GM12801 (cell line): Measurements from ENCODE around the gene GABRG3.

ENCODE experiments used
- CTCF ChIP-seq: IDR thresholded peaks from one replicate; pipeline ENCODE4 v1.5.1; 2011; ENCODE audit warnings: control low read depth; ENCODE audit not compliant: insufficient read length; ENCODE audit errors: extremely low read depth

The GABRG3 gene

GRCh38 chr15:27464941-27465612, 494.1 kb downstream of the GABRG3 start:
- no peak for TF ChIP-seq CTCF

GRCh38 chr15:27466758-27467157, 495.8 kb downstream of the GABRG3 start:
- TF ChIP-seq CTCF, result no peak

- no peak for TF ChIP-seq CTCF
Measured at GRCh38 chr15:27468151-27468591, 497.2 kb downstream of the GABRG3 start.

- no peak for TF ChIP-seq CTCF
Measured at GRCh38 chr15:27473845-27474244, 502.9 kb downstream of the GABRG3 start.

GRCh38 chr15:27475395-27475794, 504.4 kb downstream of the GABRG3 start:
- no peak for TF ChIP-seq CTCF

GRCh38 chr15:27479296-27480140, 508.5 kb downstream of the GABRG3 start:
- TF ChIP-seq CTCF, result no peak

- TF ChIP-seq CTCF, result no peak
Measured at GRCh38 chr15:27480141-27480530, 509.2 kb downstream of the GABRG3 start.
